Measurements from ENCODE around the gene GDPD3. TPM values are rescaled to one million over a fixed set of nuclear protein-coding genes. Genes with fewer than 3 reads are reported as not detected.

The GDPD3 gene
- total RNA-seq, 1 donor from 2014 or later, result 6.1 TPM

GRCh38 chr16:30085247-30085646, 28.1 kb downstream of the GDPD3 start:
- H3K27ac Mint-ChIP-seq, result no peak overlapping the region
- DNase-seq (no peak), ATAC-seq (ENCODE audit: low read depth) (no peak)
- H3K27me3 Mint-ChIP-seq, result no peaks in the 10 kb centered on the region
- H3K4me3 Mint-ChIP-seq, result no peak overlapping the region
- H3K36me3 Mint-ChIP-seq (ENCODE audit: low read depth), result peaks cover 52% of the 10 kb centered on the region
- CTCF ChIA-PET, result no interaction called here
- intact Hi-C loops (cut with micrococcal nuclease), result no loop called here
- peaks cover 9% of the 10 kb centered on the region for H3K4me1 Mint-ChIP-seq
- no peaks in the 10 kb centered on the region for H3K9me3 Mint-ChIP-seq
- TF ChIP-seq CTCF (IDR thresholded peaks at IDR 0.05), result no peak
- POLR2A ChIA-PET, result interaction anchor here (0.7 to 1.1 kb wide), 2 partner anchors 97 to 98 kb away, joined by 3 read pairs; partner anchors contain the start of gene CORO1A

- no peak for TF ChIP-seq CTCF (IDR thresholded peaks at IDR 0.05)
- H3K27me3 Mint-ChIP-seq, result no peaks in the 10 kb centered on the region
- ATAC-seq (ENCODE audit: low read depth) (no peak), DNase-seq (no peak)
- no peaks in the 10 kb centered on the region for H3K9me3 Mint-ChIP-seq
- peaks cover 4% of the 10 kb centered on the region for H3K4me1 Mint-ChIP-seq
- no peak overlapping the region for H3K27ac Mint-ChIP-seq
- ChIA-PET CTCF (no interaction called here), POLR2A (interaction anchor here (0.7 to 1.0 kb wide), 2 partner anchors 30 to 97 kb away, joined by 3 read pairs; no protein-coding TSS in a partner anchor)
- H3K4me3 Mint-ChIP-seq, result no peak overlapping the region
- peaks cover 57% of the 10 kb centered on the region for H3K36me3 Mint-ChIP-seq (ENCODE audit: low read depth)
- intact Hi-C loops (cut with micrococcal nuclease), result no loop called here
Observed at GRCh38 chr16:30084816-30085159, 28.5 kb downstream of the GDPD3 start.

- Mint-ChIP-seq H3K27ac (no peak overlapping the region), H3K27me3 (no peaks in the 10 kb centered on the region), H3K36me3 (ENCODE audit: low read depth) (peaks cover 62% of the 10 kb centered on the region), H3K4me3 (no peak overlapping the region), H3K4me1 (peaks cover 4% of the 10 kb centered on the region), H3K9me3 (no peaks in the 10 kb centered on the region)
- no peak for TF ChIP-seq CTCF (IDR thresholded peaks at IDR 0.05)
- ATAC-seq (ENCODE audit: low read depth) (no peak), DNase-seq (no peak)
- ChIA-PET POLR2A (interaction anchor here (0.5 to 1.0 kb wide), 3 partner anchors 23 to 98 kb away, joined by 3 to 5 read pairs (median 3); no protein-coding TSS in a partner anchor), CTCF (no interaction called here)
- intact Hi-C loops (cut with micrococcal nuclease), result no loop called here
Observed at GRCh38 chr16:30084096-30084815, 29.1 kb downstream of the GDPD3 start.

- intact Hi-C loops (cut with micrococcal nuclease), result no loop called here
- DNase-seq, result no peak
- no peak overlapping the region for H3K27ac Mint-ChIP-seq
- peaks cover 66% of the 10 kb centered on the region for H3K36me3 Mint-ChIP-seq (ENCODE audit: low read depth)
- ChIA-PET POLR2A (interaction anchor here (0.5 to 2.5 kb wide), 3 partner anchors 9 to 28 kb away, joined by 3 to 13 read pairs (median 5); partner anchors contain the start of gene TBX6), CTCF (interaction anchor here (2.1 kb wide), 1 partner anchor 8 kb away, joined by 5 read pairs; the partner anchor contains the start of gene TBX6)
- ATAC-seq (ENCODE audit: low read depth), result peak; percentile 7
- no peak overlapping the region for H3K4me3 Mint-ChIP-seq
- no peak for TF ChIP-seq CTCF (IDR thresholded peaks at IDR 0.05)
- H3K4me1 Mint-ChIP-seq, result peaks cover 5% of the 10 kb centered on the region
- no peaks in the 10 kb centered on the region for H3K9me3 Mint-ChIP-seq
- H3K27me3 Mint-ChIP-seq, result no peaks in the 10 kb centered on the region
Observed at GRCh38 chr16:30083216-30084055, 29.9 kb downstream of the GDPD3 start.

Measured in activated B cell treated with CpG ODN at 0.5 μM for 24 hours (primary cell).